Neural crest cell (in vitro differentiated cells): ENCODE data around the gene ASF1B. TPM values are rescaled to one million over a fixed set of nuclear protein-coding genes. Genes with fewer than 3 reads are reported as not detected.

Experiments
- DNase-seq: peaks from one replicate; pipeline ENCODE4 v3.0.0; 2021; ENCODE audit warnings: low read depth, mixed read lengths, low spot score
- H3K27ac Mint-ChIP-seq: one replicate; pipeline ENCODE4 v1.8.0; 2021; ENCODE audit warnings: mild to moderate bottlenecking, mixed read lengths; ENCODE audit not compliant: unreplicated experiment
- H3K27me3 Mint-ChIP-seq: 2 replicates; pipeline ENCODE4 v1.8.0; 2021; ENCODE audit warnings: low read depth, mild to moderate bottlenecking, mixed read lengths
- H3K36me3 Mint-ChIP-seq: 2 replicates; pipeline ENCODE4 v1.8.0; 2021; ENCODE audit warnings: low read depth, mild to moderate bottlenecking, mixed read lengths
- H3K4me1 Mint-ChIP-seq: 2 replicates; pipeline ENCODE4 v1.8.0; 2021; ENCODE audit warnings: mixed read lengths
- H3K4me3 Mint-ChIP-seq: one replicate; pipeline ENCODE4 v1.8.0; 2021; ENCODE audit warnings: mild to moderate bottlenecking, mixed read lengths
- H3K9me3 Mint-ChIP-seq: 2 replicates; pipeline ENCODE4 v1.8.0; 2021; ENCODE audit warnings: mixed read lengths
- total RNA-seq: library from RNA; stranded (reverse); gene quantifications from 2 replicates; pipeline ENCODE4 v1.2.1, GENCODE V29; 2021
- TF ChIP-seq, protein P1 (sequence below): fragments of 200-600 bp; sonication (generic); conservative IDR thresholded peaks from 2 replicates; pipeline ENCODE4 v1.5.0; 2021; ENCODE audit warnings: antibody characterized with exemption, mild to moderate bottlenecking

Gene ASF1B
- total RNA-seq, 1 donor from 2014 or later: 55.6 TPM

DNA sequence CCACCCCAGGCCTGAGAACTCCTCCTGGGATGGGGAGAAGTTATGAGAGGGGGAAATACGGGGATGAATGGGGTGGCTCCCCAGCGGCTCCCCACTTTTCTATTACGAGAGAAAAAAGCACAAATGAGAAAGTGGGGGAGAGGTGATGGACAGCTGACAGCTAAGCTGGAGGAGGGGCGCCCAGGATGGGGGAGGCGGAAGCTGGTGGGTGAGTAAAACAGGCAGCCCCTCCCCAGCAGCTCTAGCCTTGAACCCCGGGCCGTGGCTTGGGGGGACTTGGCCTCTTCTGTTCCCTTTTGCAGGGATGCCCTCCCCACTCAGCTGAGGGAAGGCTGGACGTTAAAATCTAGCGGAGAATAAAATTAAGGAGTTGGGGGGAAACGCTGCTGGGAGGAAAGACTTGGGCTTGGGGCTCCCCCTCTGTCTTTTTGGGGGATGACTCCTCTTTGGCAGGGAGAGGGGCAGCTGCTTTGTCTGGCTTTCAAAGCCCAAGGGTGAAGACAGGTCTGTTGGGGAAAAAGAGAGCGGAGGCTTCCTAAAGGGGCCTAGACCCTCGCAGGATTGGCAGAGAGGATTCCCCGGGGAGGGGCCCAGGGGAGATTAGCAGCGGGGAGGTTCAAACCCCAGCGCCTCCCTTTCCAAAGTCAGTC is 44.5 kb downstream of the ASF1B start:
- Mint-ChIP-seq H3K4me1 (peaks cover 14% of the 10 kb centered on the region), H3K36me3 (peaks cover 24% of the 10 kb centered on the region), H3K27me3 (peaks cover 3% of the 10 kb centered on the region), H3K27ac (no peak overlapping the region), H3K4me3 (peak overlapping the region; percentile 98), H3K9me3 (peaks cover 8% of the 10 kb centered on the region)
- TF ChIP-seq, protein P1, sequence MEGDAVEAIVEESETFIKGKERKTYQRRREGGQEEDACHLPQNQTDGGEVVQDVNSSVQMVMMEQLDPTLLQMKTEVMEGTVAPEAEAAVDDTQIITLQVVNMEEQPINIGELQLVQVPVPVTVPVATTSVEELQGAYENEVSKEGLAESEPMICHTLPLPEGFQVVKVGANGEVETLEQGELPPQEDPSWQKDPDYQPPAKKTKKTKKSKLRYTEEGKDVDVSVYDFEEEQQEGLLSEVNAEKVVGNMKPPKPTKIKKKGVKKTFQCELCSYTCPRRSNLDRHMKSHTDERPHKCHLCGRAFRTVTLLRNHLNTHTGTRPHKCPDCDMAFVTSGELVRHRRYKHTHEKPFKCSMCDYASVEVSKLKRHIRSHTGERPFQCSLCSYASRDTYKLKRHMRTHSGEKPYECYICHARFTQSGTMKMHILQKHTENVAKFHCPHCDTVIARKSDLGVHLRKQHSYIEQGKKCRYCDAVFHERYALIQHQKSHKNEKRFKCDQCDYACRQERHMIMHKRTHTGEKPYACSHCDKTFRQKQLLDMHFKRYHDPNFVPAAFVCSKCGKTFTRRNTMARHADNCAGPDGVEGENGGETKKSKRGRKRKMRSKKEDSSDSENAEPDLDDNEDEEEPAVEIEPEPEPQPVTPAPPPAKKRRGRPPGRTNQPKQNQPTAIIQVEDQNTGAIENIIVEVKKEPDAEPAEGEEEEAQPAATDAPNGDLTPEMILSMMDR: no peak
- no peak for DNase-seq

GRCh38 chr19:14091081-14091812 is 45.1 kb downstream of the ASF1B start:
- peaks cover 20% of the 10 kb centered on the region for H3K36me3 Mint-ChIP-seq
- peaks cover 3% of the 10 kb centered on the region for H3K27me3 Mint-ChIP-seq
- DNase-seq: peak; percentile 44
- TF ChIP-seq, protein P1: peak; percentile 44
- H3K9me3 Mint-ChIP-seq: peaks cover 8% of the 10 kb centered on the region
- peak overlapping the region; percentile 86 for H3K27ac Mint-ChIP-seq
- peak overlapping the region; percentile 98 for H3K4me3 Mint-ChIP-seq
- H3K4me1 Mint-ChIP-seq: peaks cover 14% of the 10 kb centered on the region

DNA sequence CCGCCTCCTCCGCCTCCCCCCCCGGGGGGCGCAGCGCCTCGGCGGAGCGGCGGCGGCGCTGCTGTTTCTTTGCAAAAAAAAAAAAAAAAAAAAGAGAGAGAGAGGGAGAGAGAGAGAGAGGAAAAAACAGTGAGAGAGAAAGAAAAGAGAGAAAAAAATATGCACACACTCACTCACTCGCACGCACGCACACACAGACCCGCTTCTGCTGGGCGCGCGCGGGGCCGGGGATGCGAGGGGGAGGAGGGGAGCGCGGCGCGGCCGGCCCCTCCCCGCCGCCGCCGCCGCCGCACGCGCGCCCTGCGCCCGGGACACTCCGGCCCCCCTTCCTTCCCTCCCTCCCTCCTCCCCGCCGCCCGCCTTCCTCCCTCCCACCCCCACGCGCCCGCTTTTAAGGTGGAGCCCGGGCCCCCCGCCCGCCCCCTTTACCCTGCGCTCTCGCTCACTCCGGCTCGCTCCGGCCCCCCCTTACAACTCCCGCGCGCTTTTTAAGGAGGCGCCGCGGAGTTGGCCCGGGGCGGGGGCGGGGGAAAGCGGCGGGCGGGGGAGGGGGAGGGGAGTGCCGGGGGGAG is 45.8 kb downstream of the ASF1B start, which contains the start of gene SAMD1:
TSS of gene SAMD1 (minus strand) at position 243 of the 572 bp plus-strand sequence.
- peaks cover 3% of the 10 kb centered on the region for H3K27me3 Mint-ChIP-seq
- TF ChIP-seq, protein P1: no peak
- peaks cover 20% of the 10 kb centered on the region for H3K36me3 Mint-ChIP-seq
- peaks cover 14% of the 10 kb centered on the region for H3K4me1 Mint-ChIP-seq
- H3K9me3 Mint-ChIP-seq: peaks cover 8% of the 10 kb centered on the region
- H3K4me3 Mint-ChIP-seq: peak within 1 kb of the TSS; percentile 98
- peak; percentile 58 for DNase-seq
- peak within 1 kb of the TSS; percentile 86 for H3K27ac Mint-ChIP-seq

GRCh38 chr19:14089662-14090508 is 46.5 kb downstream of the ASF1B start:
- Mint-ChIP-seq H3K36me3 (peaks cover 20% of the 10 kb centered on the region), H3K4me3 (peak overlapping the region; percentile 89), H3K27me3 (peaks cover 3% of the 10 kb centered on the region), H3K27ac (no peak overlapping the region), H3K9me3 (peaks cover 8% of the 10 kb centered on the region), H3K4me1 (peaks cover 14% of the 10 kb centered on the region)
- TF ChIP-seq, protein P1: no peak
- DNase-seq: peak; percentile 51

- Mint-ChIP-seq H3K27me3 (peaks cover 3% of the 10 kb centered on the region), H3K4me1 (peaks cover 14% of the 10 kb centered on the region), H3K4me3 (peak overlapping the region; percentile 89), H3K36me3 (peaks cover 15% of the 10 kb centered on the region), H3K27ac (no peak overlapping the region), H3K9me3 (peaks cover 6% of the 10 kb centered on the region)
- no peak for DNase-seq
- TF ChIP-seq, protein P1: peak; percentile 43
Observed at GRCh38 chr19:14089412-14089661, 47.1 kb downstream of the ASF1B start.
